B cell (primary cell): ENCODE results near the gene CD300LG. TPM values are rescaled to one million over a fixed set of nuclear protein-coding genes. Genes with fewer than 3 reads are reported as not detected.

Source experiments
- ATAC-seq: fragments of 200-7000 bp; cut with Tn5 transposase; one replicate; pipeline ENCODE4 v1.10.0; 2021; ENCODE audit warnings: low read depth, mild to moderate bottlenecking, moderate number of reproducible peaks, moderate library complexity
- CTCF ChIA-PET: fragments of 350-600 bp; sonication (Branson Sonifier 250); formaldehyde crosslinking; loops from one replicate; lab custom pipeline; 2021; ENCODE audit warnings: antibody characterized with exemption, inconsistent platforms; lab: Charles Lee
- POLR2A ChIA-PET: fragments of 350-600 bp; sonication (Branson Sonifier 250); formaldehyde crosslinking; loops from one replicate; lab custom pipeline; 2021; ENCODE audit warnings: antibody characterized with exemption; lab: Charles Lee
- DNase-seq: peaks from one replicate; pipeline ENCODE4 v3.0.0; 2013
- H2AFZ ChIP-seq: 2 replicates; pipeline ENCODE4 v1.6.1; 2012; ENCODE audit warnings: mild to moderate bottlenecking, low read depth, low read length; ENCODE audit not compliant: insufficient read depth, poor library complexity, severe bottlenecking
- H3K27ac ChIP-seq, 2 donors: 1 replicate in 1 of 2; 2 replicates in 1 of 2; pipeline ENCODE4 v1.5.1; 2012 to 2013; ENCODE audit warnings: low read length in 2 of 2, mild to moderate bottlenecking in 2 of 2, moderate library complexity in 1 of 2
- H3K27me3 ChIP-seq, 4 experiments: fragments of 200-600 bp in 1 of 4; sonication (generic) in 1 of 4; replicated peaks in 1 of 4; 1 replicate in 2 of 4; 2 replicates in 2 of 4; pipeline versions ENCODE4 v1.6.1 to v1.7.0; 2013 to 2016; ENCODE audit warnings: low read length in 3 of 4, mild to moderate bottlenecking in 2 of 4, mixed read lengths in 1 of 4, moderate library complexity in 1 of 4; ENCODE audit not compliant: insufficient read depth in 4 of 4, control insufficient read depth in 3 of 4; ENCODE audit errors: control extremely low read depth in 1 of 4
- H3K36me3 ChIP-seq, 2 experiments: replicated peaks in 1 of 2; 1 replicate in 1 of 2; 2 replicates in 1 of 2; pipeline versions ENCODE4 v1.6.1 to v1.7.1; 2013; ENCODE audit warnings: low read length in 1 of 2; ENCODE audit not compliant: insufficient read depth in 2 of 2, control insufficient read depth in 1 of 2; ENCODE audit errors: control extremely low read depth in 1 of 2, extremely low read depth in 1 of 2
- H3K4me1 ChIP-seq, 2 donors: fragments of 200-600 bp in 1 of 2; sonication (generic) in 1 of 2; 1 replicate in 1 of 2; 2 replicates in 1 of 2; pipeline versions ENCODE4 v1.5.1 to v1.6.1; 2013 to 2017; ENCODE audit warnings: low read length in 2 of 2; ENCODE audit not compliant: control insufficient read depth in 2 of 2, insufficient read depth in 2 of 2
- H3K4me2 ChIP-seq: replicated peaks from 2 replicates; pipeline ENCODE3; 2012; ENCODE audit warnings: mild to moderate bottlenecking, low read depth, low read length; ENCODE audit not compliant: poor library complexity, severe bottlenecking
- H3K4me3 ChIP-seq, 5 experiments: fragments of 200-600 bp in 1 of 5; sonication (generic) in 1 of 5; 1 replicate in 3 of 5; 2 replicates in 2 of 5; pipeline versions ENCODE4 v1.5.1 to v1.7.0; 2011 to 2016; ENCODE audit warnings: low read length in 4 of 5, mild to moderate bottlenecking in 4 of 5, low read depth in 2 of 5, control low read depth in 1 of 5, moderate library complexity in 1 of 5; ENCODE audit not compliant: insufficient read depth in 1 of 5; ENCODE audit errors: control extremely low read depth in 1 of 5, extremely low read depth in 1 of 5
- H3K79me2 ChIP-seq: fragments of 200-600 bp; sonication (generic); one replicate; pipeline ENCODE4 v1.6.0; 2016; ENCODE audit warnings: low read length; ENCODE audit not compliant: control insufficient read depth, insufficient read depth
- H3K9ac ChIP-seq: fragments of 200-600 bp; sonication (generic); 2 replicates; pipeline ENCODE4 v1.6.1; 2017; ENCODE audit warnings: mild to moderate bottlenecking, low read length, moderate library complexity
- H3K9me3 ChIP-seq, 3 donors: one replicate each; pipeline versions ENCODE4 v1.6.1 to v1.7.1; 2013; ENCODE audit warnings: low read length in 2 of 3; ENCODE audit not compliant: control insufficient read depth in 2 of 3, insufficient read depth in 1 of 3; ENCODE audit errors: control extremely low read depth in 1 of 3
- H4K20me1 ChIP-seq: 2 replicates; pipeline ENCODE4 v1.6.0; 2012; ENCODE audit warnings: mild to moderate bottlenecking, low read length; ENCODE audit not compliant: insufficient read depth, control insufficient read depth, poor library complexity, severe bottlenecking
- H3K27ac Mint-ChIP-seq: one replicate; pipeline ENCODE4 v1.8.0; 2021; ENCODE audit warnings: mixed read lengths
- H3K27me3 Mint-ChIP-seq: one replicate; pipeline ENCODE4 v1.8.0; 2021; ENCODE audit warnings: mixed read lengths
- H3K4me1 Mint-ChIP-seq: one replicate; pipeline ENCODE4 v1.8.0; 2021; ENCODE audit warnings: mixed read lengths
- H3K4me3 Mint-ChIP-seq: one replicate; pipeline ENCODE4 v1.8.0; 2021; ENCODE audit warnings: mixed read lengths
- H3K9me3 Mint-ChIP-seq: one replicate; pipeline ENCODE4 v1.8.0; 2022; ENCODE audit warnings: mixed read lengths; ENCODE audit not compliant: insufficient read depth
- EZH2 ChIP-seq: IDR thresholded peaks from 2 replicates; pipeline ENCODE4 v1.6.1; 2012; ENCODE audit warnings: borderline replicate concordance, low read depth, mild to moderate bottlenecking, moderate library complexity, low read length; ENCODE audit not compliant: insufficient read depth, poor library complexity, severe bottlenecking
- WGBS: methylation state at CpG from one replicate; pipeline ENCODE4 v1.1.5; 2013; ENCODE audit warnings: missing lambda C conversion rate; ENCODE audit not compliant: insufficient coverage; 5-methylcytosine and 5-hydroxymethylcytosine counted together
- intact Hi-C: fragments of 100-400 bp; cut with micrococcal nuclease; formaldehyde crosslinking; loops from one replicate; pipeline ENCODE4 v1.10.0; 2022
- polyA plus RNA-seq: library from polyadenylated mRNA; depleted of rRNA; stranded (reverse); fragments of >200 nt; gene quantifications from 2 replicates; pipeline ENCODE4 v1.2.3, GENCODE V29; 2012
- total RNA-seq, 2 donors: library from RNA; stranded (reverse); fragments of 120-200 nt in 1 of 2; gene quantifications; 1 replicate in 1 of 2; 2 replicates in 1 of 2; pipeline versions ENCODE4 v1.2.3 to v1.2.4, GENCODE V29; 2013 to 2022
- TF ChIP-seq, protein P1 (sequence below): fragments of 200-600 bp; IDR thresholded peaks from one replicate; pipeline ENCODE4 v1.8.0; 2022; ENCODE audit warnings: antibody characterized with exemption, mild to moderate bottlenecking

CD300LG gene
- total and polyA plus RNA-seq, 2 donors (not counting 1 experiment from before 2014, with no cell fraction given), result not detected

DNA sequence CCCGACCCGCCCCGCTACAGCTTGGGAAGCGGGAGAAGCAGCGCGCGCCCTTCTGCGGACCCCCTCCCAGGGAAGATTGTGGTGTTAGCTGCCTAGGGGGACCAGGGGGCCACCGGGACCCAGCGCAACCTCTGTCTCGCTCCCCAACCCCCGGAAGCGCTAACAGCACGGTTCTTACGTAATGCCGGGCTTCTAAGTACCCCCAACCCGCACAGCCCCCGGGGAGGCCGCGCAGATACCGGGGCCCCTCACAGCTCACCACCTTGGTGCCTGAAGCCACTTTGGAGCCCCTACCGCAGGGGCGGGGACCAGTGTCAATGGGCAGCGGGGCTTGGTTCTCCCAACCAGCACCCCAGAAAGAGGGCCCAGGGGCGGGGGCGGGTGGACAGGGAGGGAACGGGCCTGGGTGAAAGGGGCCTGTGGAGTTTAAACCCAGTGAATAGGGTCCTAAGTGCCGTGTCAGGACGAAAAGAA, 60.0 kb downstream of the CD300LG start:
- ChIA-PET CTCF (interaction anchor here (2.1 to 2.2 kb wide), 2 partner anchors 37 to 134 kb away, joined by 5 to 6 read pairs; no protein-coding TSS in a partner anchor), POLR2A (interaction anchor here (0.6 kb wide), 1 partner anchor 111 kb away, joined by 5 read pairs; no protein-coding TSS in a partner anchor)
- H3K27me3 ChIP-seq, result peaks cover 0 to 67% (median 34%) of the 10 kb centered on the region in 4 experiments
- DNase-seq (peak; percentile 53), ATAC-seq (peak; percentile 15)
- H3K4me2 ChIP-seq, result peak overlapping the region; percentile 98
- peaks cover 27 to 32% of the 10 kb centered on the region in 2 donors for H3K4me1 ChIP-seq
- H3K4me1 Mint-ChIP-seq, result peaks cover 26% of the 10 kb centered on the region
- H3K9ac ChIP-seq, result peak overlapping the region; percentile 67
- H3K27ac Mint-ChIP-seq, result no peak overlapping the region
- no peak overlapping the region for H3K27ac ChIP-seq
- no peaks in the 10 kb centered on the region for H4K20me1 ChIP-seq
- H3K9me3 Mint-ChIP-seq, result no peaks in the 10 kb centered on the region
- no peaks in the 10 kb centered on the region for H3K36me3 ChIP-seq
- H3K27me3 Mint-ChIP-seq, result peaks cover 50% of the 10 kb centered on the region
- WGBS, result 3% methylated on average over 29 of the region's 29 CpGs
- intact Hi-C loops, result no loop called here
- peak overlapping the region; percentile 13 to 73 (median 45) for H3K4me3 ChIP-seq
- H3K79me2 ChIP-seq, result no peaks in the 10 kb centered on the region
- peak overlapping the region; percentile 81 for H3K4me3 Mint-ChIP-seq
- TF ChIP-seq, protein P1, sequence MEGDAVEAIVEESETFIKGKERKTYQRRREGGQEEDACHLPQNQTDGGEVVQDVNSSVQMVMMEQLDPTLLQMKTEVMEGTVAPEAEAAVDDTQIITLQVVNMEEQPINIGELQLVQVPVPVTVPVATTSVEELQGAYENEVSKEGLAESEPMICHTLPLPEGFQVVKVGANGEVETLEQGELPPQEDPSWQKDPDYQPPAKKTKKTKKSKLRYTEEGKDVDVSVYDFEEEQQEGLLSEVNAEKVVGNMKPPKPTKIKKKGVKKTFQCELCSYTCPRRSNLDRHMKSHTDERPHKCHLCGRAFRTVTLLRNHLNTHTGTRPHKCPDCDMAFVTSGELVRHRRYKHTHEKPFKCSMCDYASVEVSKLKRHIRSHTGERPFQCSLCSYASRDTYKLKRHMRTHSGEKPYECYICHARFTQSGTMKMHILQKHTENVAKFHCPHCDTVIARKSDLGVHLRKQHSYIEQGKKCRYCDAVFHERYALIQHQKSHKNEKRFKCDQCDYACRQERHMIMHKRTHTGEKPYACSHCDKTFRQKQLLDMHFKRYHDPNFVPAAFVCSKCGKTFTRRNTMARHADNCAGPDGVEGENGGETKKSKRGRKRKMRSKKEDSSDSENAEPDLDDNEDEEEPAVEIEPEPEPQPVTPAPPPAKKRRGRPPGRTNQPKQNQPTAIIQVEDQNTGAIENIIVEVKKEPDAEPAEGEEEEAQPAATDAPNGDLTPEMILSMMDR, result no peak
- TF ChIP-seq EZH2, result peak; percentile 95
- peaks cover 0 to 24% (median 0%) of the 10 kb centered on the region in 3 donors for H3K9me3 ChIP-seq
- peak overlapping the region; percentile 74 for H2AFZ ChIP-seq

DNA sequence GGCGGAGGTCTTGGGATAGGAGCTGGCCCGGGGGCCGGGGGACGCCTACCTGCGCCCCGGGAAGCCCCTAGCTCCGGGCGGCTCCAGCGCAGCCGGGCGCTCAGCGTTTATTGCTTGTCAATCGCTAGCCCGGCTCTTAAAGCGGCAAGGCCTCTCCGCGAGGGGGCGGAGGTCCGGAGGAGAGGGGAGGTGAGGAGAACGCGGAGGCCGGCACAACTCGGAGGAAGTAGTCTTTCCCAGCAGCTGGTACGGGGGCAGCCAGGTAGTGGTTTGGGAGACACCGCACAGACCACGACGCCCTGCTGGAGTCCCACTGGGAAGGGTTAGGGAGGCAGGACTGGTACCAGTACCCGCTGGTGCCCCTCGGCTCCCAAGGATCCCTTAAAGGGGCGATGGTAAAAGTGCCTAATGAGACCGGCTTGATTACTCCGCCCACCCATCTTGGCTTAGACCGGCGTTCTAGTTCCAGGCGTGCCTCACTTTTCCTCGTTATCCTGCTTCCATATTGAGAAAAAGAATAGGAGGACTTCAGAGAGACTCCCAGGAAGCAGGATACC, 60.5 kb downstream of the CD300LG start, which contains the start of gene MPP2:
Gene MPP2 (minus strand): TSS at position 112 of the 557 bp plus-strand sequence. CDS start 3,076 bp downstream, outside the sequence.
- peaks cover 26% of the 10 kb centered on the region for H3K4me1 Mint-ChIP-seq
- WGBS, result 1% methylated on average over 31 of the region's 36 CpGs
- peak within 1 kb of the TSS; percentile 13 to 73 (median 45) for H3K4me3 ChIP-seq
- H4K20me1 ChIP-seq, result no peaks in the 10 kb centered on the region
- ATAC-seq (peak; percentile 54), DNase-seq (peak; percentile 74)
- H3K27me3 ChIP-seq, result peaks cover 0 to 66% (median 34%) of the 10 kb centered on the region in 4 experiments
- H3K79me2 ChIP-seq, result no peaks in the 10 kb centered on the region
- peaks cover 0 to 24% (median 0%) of the 10 kb centered on the region in 3 donors for H3K9me3 ChIP-seq
- H3K27ac ChIP-seq, result no peak within 1 kb of the TSS
- H3K36me3 ChIP-seq, result no peaks in the 10 kb centered on the region
- peak within 1 kb of the TSS; percentile 81 for H3K4me3 Mint-ChIP-seq
- peak within 1 kb of the TSS; percentile 67 for H3K9ac ChIP-seq
- H2AFZ ChIP-seq, result peak within 1 kb of the TSS; percentile 74
- TF ChIP-seq, protein P1, result no peak
- no peak for TF ChIP-seq EZH2
- peak within 1 kb of the TSS; percentile 98 for H3K4me2 ChIP-seq
- no peak within 1 kb of the TSS for H3K27ac Mint-ChIP-seq
- intact Hi-C loops, result no loop called here
- ChIA-PET CTCF (interaction anchor here (1.0 to 2.2 kb wide), 3 partner anchors 10 to 134 kb away, joined by 3 to 6 read pairs (median 5); no protein-coding TSS in a partner anchor), POLR2A (interaction anchor here (0.6 kb wide), 1 partner anchor 110 kb away, joined by 5 read pairs; no protein-coding TSS in a partner anchor)
- no peaks in the 10 kb centered on the region for H3K9me3 Mint-ChIP-seq
- H3K4me1 ChIP-seq, result peaks cover 27 to 32% of the 10 kb centered on the region in 2 donors
- peaks cover 47% of the 10 kb centered on the region for H3K27me3 Mint-ChIP-seq
